Bone marrow (tissue), 2 donors: ENCODE results near the gene PPP1R9A.
"Not testable (repeated sequence)": the region's sequence is repeated elsewhere in the genome, so short reads cannot be mapped to it uniquely, and the experiment has no call there.

Experiments
- DNase-seq, 2 donors: peaks; one replicate each; lab custom pipeline; 2025; lab: John Stamatoyannopoulos, UW

PPP1R9A gene

GRCh38 chr7:94975336-94975735, 67.9 kb downstream of the PPP1R9A start:
- no peak for DNase-seq

GRCh38 chr7:94980418-94981142, 73.2 kb downstream of the PPP1R9A start:
- DNase-seq: no peak

- no peak for DNase-seq
These were observed 88.5 kb downstream of the PPP1R9A start for GRCh38 chr7:94995921-94996320.

- DNase-seq: no peak
These were observed 89.0 kb downstream of the PPP1R9A start for GRCh38 chr7:94996369-94996768.

- DNase-seq: no peak
These were observed 90.2 kb downstream of the PPP1R9A start for GRCh38 chr7:94997547-94997946.

GRCh38 chr7:94998266-94999068, 91.1 kb downstream of the PPP1R9A start:
- no peak for DNase-seq

GRCh38 chr7:94999069-94999351, 91.6 kb downstream of the PPP1R9A start:
- DNase-seq: no peak

GRCh38 chr7:94999601-95000000, 92.2 kb downstream of the PPP1R9A start:
- not testable (repeated sequence) for DNase-seq

GRCh38 chr7:95001258-95001657, 93.9 kb downstream of the PPP1R9A start:
- no peak for DNase-seq

GRCh38 chr7:95001815-95002561, 94.6 kb downstream of the PPP1R9A start:
- no peak for DNase-seq

- DNase-seq: no peak
These were observed 95.4 kb downstream of the PPP1R9A start for GRCh38 chr7:95002775-95003174.

GRCh38 chr7:95004618-95005247, 97.3 kb downstream of the PPP1R9A start:
- no peak for DNase-seq

GRCh38 chr7:95006010-95006409, 98.6 kb downstream of the PPP1R9A start:
- DNase-seq: no peak

GRCh38 chr7:95008773-95009172, 101.4 kb downstream of the PPP1R9A start:
- not testable (repeated sequence) for DNase-seq

- no peak for DNase-seq
These were observed 103.9 kb downstream of the PPP1R9A start for GRCh38 chr7:95011146-95011928.

GRCh38 chr7:95011995-95012394, 104.6 kb downstream of the PPP1R9A start:
- no peak for DNase-seq

- no peak for DNase-seq
These were observed 110.6 kb downstream of the PPP1R9A start for GRCh38 chr7:95018021-95018420.

GRCh38 chr7:95026018-95026417, 118.6 kb downstream of the PPP1R9A start:
- DNase-seq: no peak

GRCh38 chr7:95026421-95027072, 119.2 kb downstream of the PPP1R9A start:
- DNase-seq: no peak

- DNase-seq: no peak
These were observed 120.0 kb downstream of the PPP1R9A start for GRCh38 chr7:95027234-95027872.

GRCh38 chr7:95028683-95029082, 121.3 kb downstream of the PPP1R9A start:
- no peak for DNase-seq
